Measurements from ENCODE around the gene JPH4. TPM values are rescaled to one million over a fixed set of nuclear protein-coding genes. Genes with fewer than 3 reads are reported as not detected.

JPH4 gene
- polyA plus RNA-seq, 1 of the 3 experiments (the other 2 are of a cell fraction), result 8.7 TPM

DNA sequence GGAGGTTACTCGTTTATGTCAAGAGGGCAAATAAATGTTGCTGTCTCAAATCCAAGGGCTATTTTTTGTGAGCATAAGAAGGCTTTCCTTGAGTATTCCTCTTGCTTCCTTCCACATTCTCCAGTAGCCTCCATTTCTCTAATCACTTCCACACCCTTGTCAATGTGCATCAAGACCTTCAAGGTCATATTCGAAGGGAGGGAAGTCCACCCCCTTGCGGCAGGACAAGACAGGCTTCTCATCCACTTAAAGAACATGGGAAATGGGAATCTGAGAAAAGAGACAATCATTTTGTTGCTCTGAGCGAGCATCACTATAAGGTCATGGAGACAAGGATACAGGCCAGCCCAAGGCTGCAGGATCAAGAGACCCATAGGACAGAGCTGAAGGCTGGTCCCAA lies 44.4 kb upstream of the JPH4 start:
- H3K9me3 ChIP-seq, result peaks cover 14% of the 10 kb centered on the region; the same call in 1 of the 2 replicates
- ChIA-PET POLR2A (no interaction called here), CTCF (interaction anchor here (2.0 to 2.3 kb wide), 2 partner anchors 9 to 43 kb away, joined by 8 to 15 read pairs; no protein-coding TSS in a partner anchor)
- no peaks in the 10 kb centered on the region for H3K9me2 ChIP-seq
- no peaks in the 10 kb centered on the region for H3F3A ChIP-seq (replicated peaks; ENCODE audit: insufficient read depth)
- no peaks in the 10 kb centered on the region for H3K27me3 ChIP-seq (ENCODE audit: insufficient read depth)
- no peak overlapping the region for H3K9ac ChIP-seq
- H2AFZ ChIP-seq (ENCODE audit: low read depth), result no peak overlapping the region
- H3K4me3 ChIP-seq (ENCODE audit: low read depth in 2 of 2, low read length in 1 of 2), result no peak overlapping the region
- DNase-seq, result no peak
- H3K79me2 ChIP-seq (ENCODE audit: insufficient read depth), result no peaks in the 10 kb centered on the region
- H3K27ac ChIP-seq (ENCODE audit: low read depth in 2 of 2, low read length in 1 of 2), result no peak overlapping the region
- H3K4me2 ChIP-seq, result no peak overlapping the region
- H4K20me1 ChIP-seq (ENCODE audit: insufficient read depth), result no peaks in the 10 kb centered on the region
- no peaks in the 10 kb centered on the region for H3K4me1 ChIP-seq (ENCODE audit: control insufficient read depth in 1 of 2, insufficient read depth in 2 of 2, low read depth in 1 of 2, low read length in 1 of 2)
- TF ChIP-seq, protein P1, sequence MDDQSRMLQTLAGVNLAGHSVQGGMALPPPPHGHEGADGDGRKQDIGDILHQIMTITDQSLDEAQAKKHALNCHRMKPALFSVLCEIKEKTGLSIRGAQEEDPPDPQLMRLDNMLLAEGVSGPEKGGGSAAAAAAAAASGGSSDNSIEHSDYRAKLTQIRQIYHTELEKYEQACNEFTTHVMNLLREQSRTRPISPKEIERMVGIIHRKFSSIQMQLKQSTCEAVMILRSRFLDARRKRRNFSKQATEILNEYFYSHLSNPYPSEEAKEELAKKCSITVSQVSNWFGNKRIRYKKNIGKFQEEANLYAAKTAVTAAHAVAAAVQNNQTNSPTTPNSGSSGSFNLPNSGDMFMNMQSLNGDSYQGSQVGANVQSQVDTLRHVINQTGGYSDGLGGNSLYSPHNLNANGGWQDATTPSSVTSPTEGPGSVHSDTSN (IDR thresholded peaks at IDR 0.05), result no peak
- TF ChIP-seq RCOR1 (IDR thresholded peaks at IDR 0.05; ENCODE audit: low read length) (no peak), MAX (IDR thresholded peaks at IDR 0.05; ENCODE audit: low read depth) (no peak), GABPA (IDR thresholded peaks at IDR 0.05; ENCODE audit: low read depth) (no peak), POLR2AphosphoS5 (IDR thresholded peaks at IDR 0.05; ENCODE audit: low read depth, low read length) (no peak), TEAD4 (IDR thresholded peaks at IDR 0.05; ENCODE audit: borderline replicate concordance, insufficient read depth) (no peak), RXRA (IDR thresholded peaks at IDR 0.05; ENCODE audit: borderline replicate concordance, low read depth) (no peak), CHD2 (IDR thresholded peaks at IDR 0.05; ENCODE audit: low read length, partially characterized antibody) (no peak), EP300 (IDR thresholded peaks at IDR 0.05; ENCODE audit: borderline replicate concordance in 1 of 2, low read depth in 1 of 2, low read length in 1 of 2) (no peak), FOSL2 (IDR thresholded peaks at IDR 0.05; ENCODE audit: borderline replicate concordance, low read depth) (no peak)
- TF ChIP-seq, protein P2, sequence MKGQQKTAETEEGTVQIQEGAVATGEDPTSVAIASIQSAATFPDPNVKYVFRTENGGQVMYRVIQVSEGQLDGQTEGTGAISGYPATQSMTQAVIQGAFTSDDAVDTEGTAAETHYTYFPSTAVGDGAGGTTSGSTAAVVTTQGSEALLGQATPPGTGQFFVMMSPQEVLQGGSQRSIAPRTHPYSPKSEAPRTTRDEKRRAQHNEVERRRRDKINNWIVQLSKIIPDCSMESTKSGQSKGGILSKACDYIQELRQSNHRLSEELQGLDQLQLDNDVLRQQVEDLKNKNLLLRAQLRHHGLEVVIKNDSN (IDR thresholded peaks at IDR 0.05; ENCODE audit: borderline replicate concordance, low read depth), result no peak
- TF ChIP-seq, protein P3, sequence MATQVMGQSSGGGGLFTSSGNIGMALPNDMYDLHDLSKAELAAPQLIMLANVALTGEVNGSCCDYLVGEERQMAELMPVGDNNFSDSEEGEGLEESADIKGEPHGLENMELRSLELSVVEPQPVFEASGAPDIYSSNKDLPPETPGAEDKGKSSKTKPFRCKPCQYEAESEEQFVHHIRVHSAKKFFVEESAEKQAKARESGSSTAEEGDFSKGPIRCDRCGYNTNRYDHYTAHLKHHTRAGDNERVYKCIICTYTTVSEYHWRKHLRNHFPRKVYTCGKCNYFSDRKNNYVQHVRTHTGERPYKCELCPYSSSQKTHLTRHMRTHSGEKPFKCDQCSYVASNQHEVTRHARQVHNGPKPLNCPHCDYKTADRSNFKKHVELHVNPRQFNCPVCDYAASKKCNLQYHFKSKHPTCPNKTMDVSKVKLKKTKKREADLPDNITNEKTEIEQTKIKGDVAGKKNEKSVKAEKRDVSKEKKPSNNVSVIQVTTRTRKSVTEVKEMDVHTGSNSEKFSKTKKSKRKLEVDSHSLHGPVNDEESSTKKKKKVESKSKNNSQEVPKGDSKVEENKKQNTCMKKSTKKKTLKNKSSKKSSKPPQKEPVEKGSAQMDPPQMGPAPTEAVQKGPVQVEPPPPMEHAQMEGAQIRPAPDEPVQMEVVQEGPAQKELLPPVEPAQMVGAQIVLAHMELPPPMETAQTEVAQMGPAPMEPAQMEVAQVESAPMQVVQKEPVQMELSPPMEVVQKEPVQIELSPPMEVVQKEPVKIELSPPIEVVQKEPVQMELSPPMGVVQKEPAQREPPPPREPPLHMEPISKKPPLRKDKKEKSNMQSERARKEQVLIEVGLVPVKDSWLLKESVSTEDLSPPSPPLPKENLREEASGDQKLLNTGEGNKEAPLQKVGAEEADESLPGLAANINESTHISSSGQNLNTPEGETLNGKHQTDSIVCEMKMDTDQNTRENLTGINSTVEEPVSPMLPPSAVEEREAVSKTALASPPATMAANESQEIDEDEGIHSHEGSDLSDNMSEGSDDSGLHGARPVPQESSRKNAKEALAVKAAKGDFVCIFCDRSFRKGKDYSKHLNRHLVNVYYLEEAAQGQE (IDR thresholded peaks at IDR 0.05; ENCODE audit: low read depth, low read length), result no peak
- no peaks in the 10 kb centered on the region for H3K36me3 ChIP-seq (replicated peaks in 1 of 2; ENCODE audit: control insufficient read depth in 1 of 2, insufficient read depth in 2 of 2, low read length in 1 of 2)
- 19% methylated on average over 4 of the region's 4 CpGs for WGBS (ENCODE audit: low lambda C conversion rate)
